Astrocyte of the cerebellum (primary cell): ENCODE data around the gene IFT22.

ENCODE experiments used
- DNase-seq: peaks from one replicate; pipeline ENCODE4 v3.0.0-alpha.2; 2011; ENCODE audit warnings: low read depth
- H3K4me3 ChIP-seq: 2 replicates; pipeline ENCODE4 v1.5.1; 2011; ENCODE audit warnings: mild to moderate bottlenecking, low read depth, low read length, moderate library complexity
- CTCF ChIP-seq: IDR thresholded peaks from 2 replicates; pipeline ENCODE4 v1.5.1; 2012; ENCODE audit warnings: low read length, low read depth, moderate library complexity, mild to moderate bottlenecking; ENCODE audit errors: missing control alignments
- in situ Hi-C: cut with HindIII; loops from 2 replicates; pipeline ENCODE4 v1.10.0; 2017; ENCODE audit warnings: low sequenced_read_pairs

The IFT22 gene

GRCh38 chr7:101315336-101315735 lies 6.3 kb downstream of the IFT22 start:
- in situ Hi-C loops = no loop called here
- peak; percentile 64 for TF ChIP-seq CTCF
- H3K4me3 ChIP-seq = no peak overlapping the region
- DNase-seq = peak; percentile 16

- in situ Hi-C loops = no loop called here
- no peak for TF ChIP-seq CTCF
- H3K4me3 ChIP-seq = peak overlapping the region; percentile 41
- DNase-seq = no peak
Measured at GRCh38 chr7:101308245-101309085, 13.1 kb downstream of the IFT22 start.

GRCh38 chr7:101306307-101306706 lies 15.3 kb downstream of the IFT22 start:
- H3K4me3 ChIP-seq = no peak overlapping the region
- no peak for TF ChIP-seq CTCF
- in situ Hi-C loops = no loop called here
- DNase-seq = no peak

- DNase-seq = no peak
- in situ Hi-C loops = no loop called here
- no peak overlapping the region for H3K4me3 ChIP-seq
- TF ChIP-seq CTCF = no peak
Measured at GRCh38 chr7:101303102-101303701, 18.4 kb downstream of the IFT22 start.

GRCh38 chr7:101302641-101303101 lies 18.9 kb downstream of the IFT22 start:
- in situ Hi-C loops = no loop called here
- no peak for TF ChIP-seq CTCF
- DNase-seq = no peak
- H3K4me3 ChIP-seq = no peak overlapping the region

- H3K4me3 ChIP-seq = no peak overlapping the region
- no peak for DNase-seq
- no peak for TF ChIP-seq CTCF
- in situ Hi-C loops = no loop called here
Measured at GRCh38 chr7:101300465-101301376, 20.9 kb downstream of the IFT22 start.
